Measurements from ENCODE around the gene RAI1. TPM values are rescaled to one million over a fixed set of nuclear protein-coding genes. Genes with fewer than 3 reads are reported as not detected.

RAI1 gene
- total RNA-seq, 1 donor from 2014 or later, result 46.2 TPM

DNA sequence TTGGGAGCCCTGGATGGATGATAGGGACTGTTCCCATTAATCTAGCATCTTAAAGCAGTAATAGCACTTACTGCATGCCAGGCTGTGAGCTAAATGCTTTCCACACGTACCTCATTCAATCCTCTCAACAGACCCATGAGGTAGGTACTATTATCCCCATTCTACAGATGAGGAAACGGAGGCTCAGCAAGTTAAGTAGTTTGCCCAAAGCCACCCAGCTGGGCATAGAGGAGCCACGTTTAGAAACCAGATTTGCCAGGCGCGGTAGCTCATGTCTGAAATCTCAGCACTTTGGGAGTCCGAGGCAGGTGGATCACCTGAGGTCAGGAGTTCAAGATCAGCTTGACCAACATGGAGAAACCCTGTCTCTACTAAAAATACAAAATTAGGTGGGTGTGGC is 2.0 kb upstream of the RAI1 start:
- H3K4me3 Mint-ChIP-seq (ENCODE audit: unreplicated experiment), result no peak overlapping the region

DNA sequence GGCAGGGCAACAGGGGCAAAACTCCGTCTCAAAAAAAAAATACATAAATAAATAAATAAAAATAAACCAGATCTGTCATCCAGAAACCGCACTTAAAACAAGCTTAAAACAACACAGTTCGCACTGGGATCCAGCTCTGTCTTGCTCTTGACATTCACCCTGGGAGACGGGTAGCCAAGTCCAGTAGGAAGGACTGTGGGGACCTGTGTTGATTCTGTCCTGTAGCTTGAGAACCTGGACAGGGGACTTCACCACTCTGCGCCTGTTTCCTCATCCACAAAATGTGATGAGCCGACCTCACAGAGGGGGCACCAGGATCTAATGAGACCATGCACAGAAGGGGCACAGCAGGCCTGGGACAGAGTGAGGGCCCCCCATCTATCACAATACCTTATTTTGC is 1.5 kb upstream of the RAI1 start:
- DNase-seq (ENCODE audit: low spot score), result no peak
- TF ChIP-seq, protein P1, sequence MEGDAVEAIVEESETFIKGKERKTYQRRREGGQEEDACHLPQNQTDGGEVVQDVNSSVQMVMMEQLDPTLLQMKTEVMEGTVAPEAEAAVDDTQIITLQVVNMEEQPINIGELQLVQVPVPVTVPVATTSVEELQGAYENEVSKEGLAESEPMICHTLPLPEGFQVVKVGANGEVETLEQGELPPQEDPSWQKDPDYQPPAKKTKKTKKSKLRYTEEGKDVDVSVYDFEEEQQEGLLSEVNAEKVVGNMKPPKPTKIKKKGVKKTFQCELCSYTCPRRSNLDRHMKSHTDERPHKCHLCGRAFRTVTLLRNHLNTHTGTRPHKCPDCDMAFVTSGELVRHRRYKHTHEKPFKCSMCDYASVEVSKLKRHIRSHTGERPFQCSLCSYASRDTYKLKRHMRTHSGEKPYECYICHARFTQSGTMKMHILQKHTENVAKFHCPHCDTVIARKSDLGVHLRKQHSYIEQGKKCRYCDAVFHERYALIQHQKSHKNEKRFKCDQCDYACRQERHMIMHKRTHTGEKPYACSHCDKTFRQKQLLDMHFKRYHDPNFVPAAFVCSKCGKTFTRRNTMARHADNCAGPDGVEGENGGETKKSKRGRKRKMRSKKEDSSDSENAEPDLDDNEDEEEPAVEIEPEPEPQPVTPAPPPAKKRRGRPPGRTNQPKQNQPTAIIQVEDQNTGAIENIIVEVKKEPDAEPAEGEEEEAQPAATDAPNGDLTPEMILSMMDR (IDR thresholded peaks at IDR 0.05; ENCODE audit: unreplicated experiment), result no peak
- peaks cover 11% of the 10 kb centered on the region for H3K27me3 Mint-ChIP-seq (ENCODE audit: unreplicated experiment)
- H3K4me1 Mint-ChIP-seq (ENCODE audit: unreplicated experiment), result peaks cover 39% of the 10 kb centered on the region
- H3K36me3 Mint-ChIP-seq (ENCODE audit: low read depth, unreplicated experiment), result peaks cover 8% of the 10 kb centered on the region
- no peak overlapping the region for H3K4me3 Mint-ChIP-seq (ENCODE audit: unreplicated experiment)
- no peaks in the 10 kb centered on the region for H3K9me3 Mint-ChIP-seq (ENCODE audit: unreplicated experiment)
- no peak overlapping the region for H3K27ac Mint-ChIP-seq (ENCODE audit: unreplicated experiment)

More for the DNA sequence above, 2.0 kb upstream of the RAI1 start:
- H3K27me3 Mint-ChIP-seq (ENCODE audit: unreplicated experiment), result peaks cover 11% of the 10 kb centered on the region
- H3K9me3 Mint-ChIP-seq (ENCODE audit: unreplicated experiment), result no peaks in the 10 kb centered on the region
- H3K36me3 Mint-ChIP-seq (ENCODE audit: low read depth, unreplicated experiment), result peaks cover 3% of the 10 kb centered on the region
- DNase-seq (ENCODE audit: low spot score), result no peak
- H3K27ac Mint-ChIP-seq (ENCODE audit: unreplicated experiment), result no peak overlapping the region
- H3K4me1 Mint-ChIP-seq (ENCODE audit: unreplicated experiment), result peaks cover 34% of the 10 kb centered on the region
- TF ChIP-seq, protein P1 (IDR thresholded peaks at IDR 0.05; ENCODE audit: unreplicated experiment), result no peak

DNA sequence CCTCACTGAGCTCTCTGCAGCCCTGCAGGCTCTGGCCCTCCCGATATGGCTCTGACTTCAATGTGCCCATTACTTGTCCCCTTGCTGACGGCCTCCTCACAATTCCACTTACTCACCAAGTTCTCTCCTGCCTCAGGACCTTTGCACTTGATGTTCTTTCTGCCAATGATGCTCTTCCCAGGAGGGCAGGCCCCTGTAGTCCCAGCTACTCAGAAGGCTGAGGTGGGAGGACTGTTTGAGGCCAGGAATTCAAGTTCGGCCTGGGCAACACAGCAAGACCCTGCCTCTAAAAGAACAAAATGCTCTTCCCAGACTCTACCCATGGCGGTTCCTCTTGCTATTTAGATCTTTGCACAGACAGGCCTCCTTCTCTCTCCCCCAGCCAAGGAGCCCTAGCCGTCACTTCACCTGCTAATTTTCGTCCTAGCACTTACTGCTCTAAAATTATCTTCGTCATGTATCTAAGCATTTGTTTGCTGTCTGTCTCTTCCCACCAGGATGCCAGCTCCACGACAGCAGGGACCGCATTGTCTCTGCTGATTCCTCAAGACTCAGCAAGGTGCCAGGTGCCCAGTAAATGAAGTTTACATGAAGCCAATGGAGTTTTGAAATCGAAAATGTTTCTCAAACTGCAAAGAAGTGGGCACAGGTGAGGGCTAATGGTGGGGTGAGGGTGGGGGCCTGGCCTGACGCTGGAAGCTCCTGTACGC is 626 bp upstream of the RAI1 start:
- Mint-ChIP-seq H3K27ac (ENCODE audit: unreplicated experiment) (peak overlapping the region; percentile 50), H3K9me3 (ENCODE audit: unreplicated experiment) (no peaks in the 10 kb centered on the region), H3K27me3 (ENCODE audit: unreplicated experiment) (peaks cover 11% of the 10 kb centered on the region), H3K36me3 (ENCODE audit: low read depth, unreplicated experiment) (peaks cover 8% of the 10 kb centered on the region), H3K4me1 (ENCODE audit: unreplicated experiment) (peaks cover 48% of the 10 kb centered on the region), H3K4me3 (ENCODE audit: unreplicated experiment) (peak overlapping the region; percentile 79)
- no peak for DNase-seq (ENCODE audit: low spot score)
- TF ChIP-seq, protein P1 (IDR thresholded peaks at IDR 0.05; ENCODE audit: unreplicated experiment), result no peak

DNA sequence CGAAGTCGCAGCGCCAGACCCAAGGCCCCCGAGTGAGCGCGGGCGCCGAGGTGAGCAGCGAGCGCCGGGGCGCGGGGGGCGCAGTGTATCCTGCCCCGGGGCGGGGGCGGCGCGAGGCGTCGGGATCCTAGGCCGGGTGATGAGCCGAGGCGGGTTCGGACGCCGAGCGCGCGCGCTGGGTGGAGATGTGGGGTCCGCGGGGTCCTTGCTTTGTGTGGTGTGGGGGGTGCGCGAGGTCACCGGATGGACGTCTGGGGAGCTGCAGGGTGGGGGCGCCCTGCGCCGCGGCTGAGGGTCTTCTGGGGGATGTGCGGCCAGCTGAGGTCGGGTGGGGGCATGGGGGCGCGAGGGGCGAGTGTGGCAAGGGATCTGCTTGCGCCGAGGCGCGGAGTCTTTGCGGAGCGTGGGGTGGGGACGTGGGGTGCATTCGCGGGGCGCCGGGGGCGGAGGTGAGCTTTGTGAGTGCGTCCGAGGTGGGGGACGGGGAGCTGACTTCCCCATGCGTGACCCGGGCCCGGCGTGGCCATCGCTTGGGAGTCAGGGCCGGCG is 560 bp downstream of the RAI1 start:
- H3K27ac Mint-ChIP-seq (ENCODE audit: unreplicated experiment), result peak overlapping the region; percentile 70
- no peaks in the 10 kb centered on the region for H3K9me3 Mint-ChIP-seq (ENCODE audit: unreplicated experiment)
- DNase-seq (ENCODE audit: low spot score), result peak; percentile 44
- peaks cover 48% of the 10 kb centered on the region for H3K4me1 Mint-ChIP-seq (ENCODE audit: unreplicated experiment)
- peaks cover 8% of the 10 kb centered on the region for H3K36me3 Mint-ChIP-seq (ENCODE audit: low read depth, unreplicated experiment)
- TF ChIP-seq, protein P1 (IDR thresholded peaks at IDR 0.05; ENCODE audit: unreplicated experiment), result no peak
- peak overlapping the region; percentile 95 for H3K4me3 Mint-ChIP-seq (ENCODE audit: unreplicated experiment)
- peaks cover 15% of the 10 kb centered on the region for H3K27me3 Mint-ChIP-seq (ENCODE audit: unreplicated experiment)

DNA sequence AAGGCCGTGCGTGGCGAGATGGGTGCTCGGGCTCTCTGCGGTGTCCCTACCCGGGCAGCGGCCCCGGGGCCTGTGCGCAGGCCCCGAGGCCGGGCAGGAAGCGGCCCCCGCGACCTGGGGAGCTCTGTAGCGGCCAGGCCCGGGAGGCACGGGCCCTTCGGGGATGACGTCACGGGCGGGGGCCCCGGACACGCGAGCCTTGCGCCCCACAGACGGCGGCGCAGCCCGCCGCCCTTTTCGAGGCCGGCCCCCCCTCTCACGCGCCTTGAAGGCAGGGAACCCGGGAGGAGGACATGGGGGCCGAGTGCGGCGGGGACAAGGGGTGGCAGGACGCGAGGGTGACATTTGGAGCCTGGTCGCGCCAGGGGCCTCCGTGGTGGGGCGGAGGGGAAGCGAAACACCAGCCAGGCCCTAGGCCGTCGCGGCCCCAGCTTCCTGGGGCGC is 1.1 kb downstream of the RAI1 start:
- no peaks in the 10 kb centered on the region for H3K9me3 Mint-ChIP-seq (ENCODE audit: unreplicated experiment)
- TF ChIP-seq, protein P1 (IDR thresholded peaks at IDR 0.05; ENCODE audit: unreplicated experiment), result no peak
- peak overlapping the region; percentile 95 for H3K4me3 Mint-ChIP-seq (ENCODE audit: unreplicated experiment)
- peaks cover 18% of the 10 kb centered on the region for H3K27me3 Mint-ChIP-seq (ENCODE audit: unreplicated experiment)
- peaks cover 8% of the 10 kb centered on the region for H3K36me3 Mint-ChIP-seq (ENCODE audit: low read depth, unreplicated experiment)
- DNase-seq (ENCODE audit: low spot score), result peak; percentile 29
- H3K27ac Mint-ChIP-seq (ENCODE audit: unreplicated experiment), result peak overlapping the region; percentile 70
- H3K4me1 Mint-ChIP-seq (ENCODE audit: unreplicated experiment), result peaks cover 48% of the 10 kb centered on the region

All from endothelial cell (in vitro differentiated cells).